SU-DHL-6 (cell line): ENCODE measurements around the gene GUF1.

Source experiments
- EZH2phosphoT487 ChIP-seq: fragments of 200-600 bp; sonication (generic), shearing (Covaris generic); conservative IDR thresholded peaks from 2 replicates; pipeline ENCODE4 v1.6.1; 2018; ENCODE audit warnings: mild to moderate bottlenecking, antibody characterized with exemption, low read length, moderate library complexity, mixed read lengths
- TF ChIP-seq, protein P1 (sequence below): fragments of 200-600 bp; sonication (generic); IDR thresholded peaks from one replicate; pipeline ENCODE4 v1.5.1; 2017; ENCODE audit warnings: antibody characterized with exemption, mild to moderate bottlenecking, low read length, moderate library complexity; ENCODE audit not compliant: insufficient read depth, poor library complexity, severe bottlenecking

DNA sequence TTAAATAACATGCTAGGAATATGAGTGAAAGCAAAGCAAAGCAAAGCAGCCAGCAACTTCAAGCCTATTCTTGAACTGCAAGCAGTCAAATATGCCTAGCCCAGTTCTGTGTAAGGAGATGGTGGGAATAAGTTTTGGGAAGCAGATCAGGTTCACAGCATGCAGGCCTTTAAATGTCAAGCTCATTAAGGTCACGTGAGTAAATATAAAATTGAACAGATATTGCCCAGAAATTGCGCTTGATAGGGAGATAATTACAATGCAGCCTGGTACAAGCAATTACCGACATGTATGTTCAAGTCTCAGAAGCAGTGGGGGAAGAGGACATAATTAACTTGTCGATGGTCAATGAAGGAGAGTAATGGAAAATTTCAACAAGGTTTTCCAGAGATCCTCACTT is 42.2 kb downstream of the GUF1 start:
- TF ChIP-seq, protein P1, sequence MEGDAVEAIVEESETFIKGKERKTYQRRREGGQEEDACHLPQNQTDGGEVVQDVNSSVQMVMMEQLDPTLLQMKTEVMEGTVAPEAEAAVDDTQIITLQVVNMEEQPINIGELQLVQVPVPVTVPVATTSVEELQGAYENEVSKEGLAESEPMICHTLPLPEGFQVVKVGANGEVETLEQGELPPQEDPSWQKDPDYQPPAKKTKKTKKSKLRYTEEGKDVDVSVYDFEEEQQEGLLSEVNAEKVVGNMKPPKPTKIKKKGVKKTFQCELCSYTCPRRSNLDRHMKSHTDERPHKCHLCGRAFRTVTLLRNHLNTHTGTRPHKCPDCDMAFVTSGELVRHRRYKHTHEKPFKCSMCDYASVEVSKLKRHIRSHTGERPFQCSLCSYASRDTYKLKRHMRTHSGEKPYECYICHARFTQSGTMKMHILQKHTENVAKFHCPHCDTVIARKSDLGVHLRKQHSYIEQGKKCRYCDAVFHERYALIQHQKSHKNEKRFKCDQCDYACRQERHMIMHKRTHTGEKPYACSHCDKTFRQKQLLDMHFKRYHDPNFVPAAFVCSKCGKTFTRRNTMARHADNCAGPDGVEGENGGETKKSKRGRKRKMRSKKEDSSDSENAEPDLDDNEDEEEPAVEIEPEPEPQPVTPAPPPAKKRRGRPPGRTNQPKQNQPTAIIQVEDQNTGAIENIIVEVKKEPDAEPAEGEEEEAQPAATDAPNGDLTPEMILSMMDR, result no peak
- TF ChIP-seq EZH2phosphoT487, result no peak
